NCI-H510A (cell line): ENCODE data around the gene UGT1A4.
"Not testable (repeated sequence)": the region's sequence is repeated elsewhere in the genome, so short reads cannot be mapped to it uniquely, and the experiment has no call there.

ENCODE experiments used
- DNase-seq: peaks from one replicate; lab custom pipeline; 2025; lab: John Stamatoyannopoulos, UW

The UGT1A4 gene

GRCh38 chr2:233700028-233700635 is 18.4 kb upstream of the UGT1A4 start:
- DNase-seq = no peak

- not testable (repeated sequence) for DNase-seq
Measured at GRCh38 chr2:233700842-233701241, 17.7 kb upstream of the UGT1A4 start.

- no peak for DNase-seq
Measured at GRCh38 chr2:233702238-233702637, 16.3 kb upstream of the UGT1A4 start.

DNA sequence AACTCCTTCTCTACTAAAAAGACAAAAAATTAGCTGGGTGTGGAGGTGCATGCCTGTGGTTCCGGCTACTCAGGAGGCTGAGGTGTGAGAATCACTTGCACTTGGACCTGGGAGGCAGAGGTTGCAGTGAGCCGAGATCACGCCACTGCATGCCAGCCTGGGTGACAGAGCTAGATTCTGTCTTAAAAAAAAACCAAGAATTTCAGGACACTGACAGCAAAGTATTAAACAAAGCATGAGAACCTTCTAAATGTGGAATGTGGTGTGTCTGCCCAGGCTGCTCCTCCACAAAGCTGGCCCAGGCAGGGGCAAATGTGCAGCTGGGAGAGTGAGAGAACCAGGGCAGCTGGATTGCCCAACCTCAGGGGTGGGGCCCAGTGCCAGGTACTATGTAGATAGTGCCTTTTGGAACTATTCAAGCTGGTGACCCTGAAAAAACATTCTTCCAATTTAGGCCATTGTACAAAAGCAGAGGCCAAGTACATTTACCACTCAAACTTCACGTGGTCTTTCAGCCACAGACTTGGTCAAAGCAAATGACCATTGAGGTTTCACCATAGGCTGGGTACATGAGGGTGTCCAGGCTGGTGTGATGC is 12.5 kb upstream of the UGT1A4 start:
- no peak for DNase-seq

DNA sequence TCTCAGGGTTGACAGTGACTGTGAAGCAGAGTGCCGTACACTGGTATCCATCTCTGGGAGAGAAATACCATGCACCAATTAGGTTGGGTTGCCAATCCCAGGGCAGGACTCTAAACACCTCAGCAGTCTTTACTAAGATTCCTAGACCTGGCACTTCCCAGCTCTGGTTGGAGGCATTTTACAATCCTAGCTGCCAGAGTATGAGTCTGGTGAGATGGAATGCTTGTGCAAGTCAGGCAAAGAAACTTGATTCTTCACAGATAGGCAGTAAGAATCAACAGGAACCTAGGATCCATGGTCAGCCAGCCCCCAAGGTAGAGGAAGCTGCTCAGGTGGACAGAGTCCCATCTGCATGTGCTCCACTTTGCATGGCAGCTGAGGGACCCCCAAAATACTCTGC is 11.8 kb upstream of the UGT1A4 start:
- DNase-seq = no peak

DNA sequence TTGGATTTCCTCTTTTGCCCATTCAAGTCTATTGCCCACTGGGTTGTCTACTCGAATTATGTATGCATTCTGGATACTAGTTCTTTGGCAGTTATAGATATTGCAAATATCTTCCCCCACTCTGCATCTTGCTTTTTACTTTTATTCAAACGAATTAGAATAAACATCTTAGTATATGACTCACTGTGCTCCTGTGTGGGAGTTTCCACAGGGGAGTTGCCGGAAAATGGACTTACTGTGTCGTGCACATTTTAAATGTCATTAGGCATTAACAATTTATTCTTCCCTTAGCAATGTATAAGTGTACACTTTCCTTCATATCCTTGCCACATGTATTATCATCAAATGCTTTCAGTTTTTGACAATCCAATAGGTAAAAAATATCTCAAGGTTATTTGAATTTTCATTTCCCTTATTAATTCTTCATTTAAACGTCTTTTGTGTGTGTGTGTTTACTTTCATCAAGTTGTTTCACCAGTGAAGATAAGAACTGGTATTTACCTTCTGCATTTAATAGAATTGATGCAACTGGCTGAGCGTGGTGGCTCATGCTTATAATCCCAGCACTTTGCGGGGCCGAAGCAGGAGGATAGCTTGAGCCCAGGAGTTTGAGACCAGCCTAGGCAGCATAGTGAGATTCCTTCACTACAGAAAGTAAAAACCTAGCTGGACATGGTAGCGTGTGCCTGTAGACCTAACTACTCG is 10.4 kb upstream of the UGT1A4 start:
- DNase-seq = no peak

- DNase-seq = no peak
Measured at GRCh38 chr2:233708942-233709341, 9.6 kb upstream of the UGT1A4 start.

- peak; percentile 70 for DNase-seq
Measured at GRCh38 chr2:233711312-233712008, 7.1 kb upstream of the UGT1A4 start.

DNA sequence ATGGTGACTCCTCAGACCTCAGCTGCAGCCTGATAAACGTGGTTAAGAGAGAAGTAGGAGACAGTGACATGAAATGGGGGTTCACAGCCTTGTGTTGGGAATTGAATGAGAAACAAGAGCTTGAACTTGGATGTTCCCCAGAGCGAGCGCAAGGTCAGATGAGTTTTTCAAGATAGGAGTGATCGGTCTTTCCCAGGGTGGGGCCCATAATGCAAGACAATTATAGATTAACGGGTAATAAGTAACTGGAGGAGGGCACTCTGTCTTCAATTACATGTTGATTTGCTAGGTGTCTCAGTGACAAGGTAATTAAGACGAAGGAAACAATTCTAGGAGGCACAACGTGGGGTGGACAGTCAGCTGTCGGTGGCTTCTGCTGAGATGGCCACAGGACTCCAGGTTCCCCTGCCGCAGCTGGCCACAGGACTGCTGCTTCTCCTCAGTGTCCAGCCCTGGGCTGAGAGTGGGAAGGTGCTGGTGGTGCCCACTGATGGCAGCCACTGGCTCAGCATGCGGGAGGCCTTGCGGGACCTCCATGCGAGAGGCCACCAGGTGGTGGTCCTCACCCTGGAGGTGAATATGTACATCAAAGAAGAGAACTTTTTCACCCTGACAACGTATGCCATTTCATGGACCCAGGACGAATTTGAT is 5.8 kb upstream of the UGT1A4 start, which contains the start of gene UGT1A5:
Gene UGT1A5 (plus strand): TSS at position 297 of the 651 bp plus-strand sequence. CDS start 85 bp downstream, at position 382.
- no peak for DNase-seq

- no peak for DNase-seq
Measured at GRCh38 chr2:233713262-233713615, 5.3 kb upstream of the UGT1A4 start.

DNA sequence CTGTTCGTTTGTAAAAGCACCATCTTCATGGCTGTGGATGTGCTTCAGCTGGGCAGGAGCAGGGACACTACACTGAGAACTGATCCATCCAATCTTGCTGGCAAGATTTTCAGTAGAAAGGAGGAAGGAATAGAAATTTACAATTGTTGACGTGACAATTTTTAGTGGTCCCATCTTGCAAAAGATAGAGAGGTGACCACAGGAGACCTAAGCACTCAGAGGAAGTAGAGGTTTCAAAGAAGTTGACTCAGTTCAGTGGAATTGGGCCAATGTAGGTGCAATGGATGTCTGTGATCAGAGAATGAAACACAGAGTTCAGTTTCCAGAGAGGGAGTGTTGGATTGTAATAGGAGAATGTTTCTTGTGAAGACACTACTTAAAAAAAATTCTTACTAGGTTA is 4.4 kb upstream of the UGT1A4 start:
- no peak for DNase-seq

- DNase-seq = no peak
Measured at GRCh38 chr2:233728723-233729301, 10.3 kb downstream of the UGT1A4 start, which contains the start of gene UGT1A3. TSS of gene UGT1A3 (plus strand) at chr2:233729042. CDS start at chr2:233729127, 85 bp downstream.

DNA sequence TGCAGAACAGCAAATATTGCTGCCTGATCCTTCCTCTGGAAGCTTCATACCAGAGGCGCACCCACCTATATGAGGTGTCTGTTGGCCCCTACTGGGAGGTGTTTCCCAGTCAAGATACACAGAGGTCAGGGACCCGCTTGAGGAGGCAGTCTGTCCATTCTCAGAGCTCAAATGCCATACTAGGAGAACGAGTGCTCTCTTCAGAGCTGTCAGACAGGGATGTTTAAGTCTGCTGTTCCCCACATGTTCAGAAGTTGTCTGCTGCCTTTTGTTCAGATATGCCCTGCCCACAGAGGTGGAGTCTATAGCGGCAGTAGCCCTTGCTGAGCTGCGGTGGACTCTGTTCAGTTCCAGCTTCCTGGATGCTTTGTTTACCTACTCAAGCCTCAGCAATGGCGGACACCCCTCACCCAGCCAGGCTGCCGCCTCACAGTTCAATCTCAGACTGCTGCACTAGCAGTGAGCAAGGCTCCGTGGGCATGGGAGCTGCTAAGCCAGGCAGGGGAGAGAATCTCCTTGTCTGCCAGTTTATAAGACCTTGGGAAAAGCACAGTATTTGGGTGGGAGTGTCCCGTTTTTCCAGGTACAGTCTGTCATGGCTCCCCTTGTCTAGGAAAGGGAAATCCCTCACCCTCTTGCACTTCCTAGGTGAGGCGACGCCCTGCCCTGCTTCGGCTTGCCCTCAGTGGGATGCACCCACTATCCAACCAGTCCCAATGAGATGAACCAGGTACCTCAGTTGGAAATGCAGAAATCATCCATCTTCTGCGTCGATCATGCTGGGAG is 18.5 kb downstream of the UGT1A4 start:
- not testable (repeated sequence) for DNase-seq

GRCh38 chr2:233740870-233741269 is 22.3 kb downstream of the UGT1A4 start:
- DNase-seq = no peak

GRCh38 chr2:233743464-233744259 is 25.1 kb downstream of the UGT1A4 start:
- no peak for DNase-seq

GRCh38 chr2:233745073-233745755 is 26.7 kb downstream of the UGT1A4 start:
- DNase-seq = no peak

GRCh38 chr2:233745838-233746237 is 27.3 kb downstream of the UGT1A4 start:
- DNase-seq = not testable (repeated sequence)

DNA sequence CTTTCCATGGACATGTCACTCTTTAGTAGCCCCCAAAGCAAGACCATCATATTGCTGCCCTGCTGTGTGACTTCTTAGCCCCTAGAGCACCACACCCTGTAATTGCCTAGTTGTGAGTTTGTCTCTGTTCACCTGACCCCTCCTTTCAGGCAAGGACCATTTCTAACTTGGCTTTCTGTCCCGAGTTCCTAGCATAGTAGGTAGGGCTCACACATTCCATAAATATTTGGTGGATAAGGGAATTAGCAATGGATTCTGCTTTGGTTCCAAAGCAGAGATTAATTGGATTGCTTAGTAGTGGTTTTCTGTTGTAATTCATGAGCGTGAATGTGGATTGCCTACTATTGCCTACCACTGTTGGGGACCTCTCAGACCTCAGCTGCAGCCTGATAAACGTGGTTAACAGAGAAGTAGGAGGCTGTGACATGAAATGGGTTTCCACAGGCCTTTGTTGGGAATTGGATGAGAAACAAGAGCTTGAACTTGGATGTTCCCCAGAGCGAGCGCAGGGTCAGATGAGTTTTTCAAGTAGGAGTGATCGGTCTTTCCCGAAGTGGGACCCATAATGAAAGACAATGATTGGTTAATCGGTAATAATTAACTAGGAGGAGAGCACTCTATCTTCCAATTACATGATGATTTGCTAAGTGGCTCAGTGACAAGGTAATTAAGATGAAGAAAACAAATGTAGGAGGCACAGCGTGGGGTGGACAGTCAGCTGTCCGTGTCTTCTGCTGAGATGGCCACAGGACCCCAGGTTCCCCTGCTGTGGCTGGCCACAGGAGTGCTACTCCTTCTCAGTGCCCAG is 28.1 kb downstream of the UGT1A4 start:
- DNase-seq = no peak

- DNase-seq = no peak
Measured at GRCh38 chr2:233747283-233747544, 28.7 kb downstream of the UGT1A4 start.
